Inferior parietal cortex (tissue), 1 donor: ENCODE results near the gene FOXO1.

Experiments used
- DNase-seq: peaks from one replicate; pipeline ENCODE4 v3.0.0-alpha.2; 2016; ENCODE audit errors: extremely low spot score

Gene FOXO1

DNA sequence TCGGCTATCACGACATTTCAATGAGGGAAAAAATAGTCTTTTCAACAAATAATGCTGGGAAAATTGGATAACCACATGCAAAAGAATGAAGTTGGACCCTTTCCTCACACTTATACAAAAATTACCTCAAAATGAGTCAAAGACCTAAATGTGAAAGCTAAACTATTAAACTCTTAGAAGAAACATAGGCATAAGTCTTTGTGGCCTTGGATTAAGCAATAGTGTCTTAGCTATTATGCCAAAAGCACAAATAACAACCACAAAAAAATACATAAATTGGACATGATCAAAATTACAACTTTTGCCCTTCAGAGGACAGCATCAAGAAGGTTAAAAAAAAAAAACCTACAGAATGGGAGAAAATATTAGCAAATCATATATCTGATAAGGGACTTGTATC is 156.6 kb downstream of the FOXO1 start:
- DNase-seq: no peak

DNA sequence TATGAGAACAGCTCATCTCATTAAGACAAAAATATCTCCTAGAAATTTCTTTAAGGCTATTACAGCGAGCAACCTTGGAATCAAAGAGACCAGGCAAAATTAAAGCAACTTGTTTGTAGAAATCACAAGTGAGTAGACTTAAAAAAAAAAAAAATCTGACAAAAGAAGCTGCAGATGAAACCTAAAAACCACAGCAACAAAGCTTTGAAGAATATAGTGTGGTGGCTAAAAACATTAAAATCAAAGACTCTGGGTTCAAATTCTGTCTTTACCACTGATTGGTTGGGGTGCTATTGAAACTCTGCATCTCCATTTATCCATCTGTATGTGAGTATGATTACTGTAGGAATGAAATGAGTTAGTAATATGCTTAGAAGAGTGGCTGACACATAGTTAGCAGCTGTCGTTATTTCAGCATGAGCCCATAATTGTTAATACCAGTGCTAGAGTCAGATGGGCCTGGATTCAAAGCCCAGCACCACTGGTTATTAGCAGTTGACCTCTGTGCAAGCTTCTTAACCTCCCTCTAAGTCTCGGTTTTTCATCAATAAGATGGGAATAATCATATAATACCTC is 157.6 kb downstream of the FOXO1 start:
- DNase-seq: no peak

DNA sequence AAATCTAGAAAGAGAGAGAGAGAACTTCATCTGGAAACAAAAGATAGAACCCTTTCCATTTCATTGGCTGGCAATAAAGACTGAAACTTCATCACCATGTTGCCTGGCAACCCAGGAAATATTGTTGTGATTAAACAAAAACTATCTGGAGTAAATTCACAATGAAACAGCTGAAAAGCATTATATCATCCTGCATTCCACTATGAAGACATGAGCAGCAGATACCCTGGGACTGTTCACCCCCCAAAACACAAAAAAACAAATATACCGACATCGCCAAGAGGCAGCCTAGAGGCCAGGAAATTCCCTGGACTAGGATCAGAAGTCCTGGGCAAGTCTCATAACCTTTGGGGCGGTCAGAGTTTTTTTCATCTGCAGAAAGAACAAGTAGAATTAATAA is 158.3 kb downstream of the FOXO1 start:
- no peak for DNase-seq

DNA sequence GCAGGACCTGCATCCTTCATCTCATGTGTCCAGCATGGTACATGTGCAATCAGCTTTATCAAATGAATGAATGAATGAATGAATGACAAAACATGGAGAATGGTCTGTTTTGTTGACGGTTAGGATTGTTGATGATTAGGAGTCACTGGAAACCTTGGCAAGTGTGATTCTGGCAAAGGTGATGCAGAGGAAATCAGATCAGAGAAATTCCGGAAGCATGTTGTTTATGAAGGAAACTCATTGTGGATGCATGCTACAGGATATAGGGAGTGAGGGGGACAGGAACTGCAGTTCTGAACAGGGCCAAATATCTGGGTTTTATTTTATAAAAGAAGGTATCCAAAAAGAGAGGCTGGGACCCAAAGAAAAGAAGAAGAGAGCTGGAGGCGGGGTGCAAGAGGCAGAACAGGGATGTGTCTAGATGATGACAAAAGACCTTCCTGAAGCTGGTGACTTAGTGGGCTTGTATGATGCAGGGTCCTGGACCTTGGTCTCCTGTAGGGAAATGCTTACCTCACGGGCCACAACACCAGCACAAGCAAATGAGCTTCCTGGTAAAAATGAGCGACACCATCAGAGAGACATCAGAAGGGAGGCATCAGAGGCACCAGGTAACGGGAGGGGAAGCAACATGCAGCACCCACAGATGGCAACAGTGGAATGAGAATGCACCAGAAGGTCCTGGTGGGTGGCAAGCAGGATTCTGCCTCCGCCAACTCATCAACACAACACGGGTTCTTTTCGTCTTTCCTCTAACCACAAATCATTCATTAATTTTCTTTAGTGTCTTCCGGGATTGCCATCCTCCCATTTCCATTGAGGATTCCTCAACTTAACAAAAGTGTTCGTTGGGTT is 159.6 kb downstream of the FOXO1 start:
- DNase-seq: no peak
